HepG2 (cell line): ENCODE results near the gene ACTR3. TPM values are rescaled to one million over a fixed set of nuclear protein-coding genes. Genes with fewer than 3 reads are reported as not detected.

ENCODE experiments used
- ATAC-seq: fragments of 200-7000 bp; cut with Tn5 transposase; 3 replicates; pipeline ENCODE4 v1.9.1; 2020; ENCODE audit warnings: mild to moderate bottlenecking, moderate library complexity
- BruUV-seq: library from RNA; stranded (reverse); fragments of 400-500 nt; replicated peaks from 2 replicates; lab custom pipeline; 2021; lab: Mats Ljungman, UMichigan
- CTCF ChIA-PET: fragments of 300-600 bp; formaldehyde crosslinking; extraction: SDS; loops from one replicate; lab custom pipeline; 2021; ENCODE audit warnings: low total read pairs, inconsistent platforms, low intra/inter-chr PET ratio; lab: Yijun Ruan, JAX
- POLR2A ChIA-PET: fragments of 350-600 bp; sonication (Branson Sonifier 250); formaldehyde crosslinking; loops from one replicate; lab custom pipeline; 2020; ENCODE audit warnings: antibody characterized with exemption, inconsistent platforms; lab: Yijun Ruan, JAX
- DNase-seq: peaks from one replicate; pipeline ENCODE4 v3.0.0-alpha.2; 2015; ENCODE audit warnings: low spot score
- FAIRE-seq: peaks from 3 replicates; lab custom pipeline; 2011; peaks lifted over from hg19 to GRCh38; lab: Jason Lieb, UNC
- H2AFZ ChIP-seq: one replicate; pipeline ENCODE4 v1.6.1; 2011; ENCODE audit warnings: low read length, inconsistent platforms
- H3K27ac ChIP-seq: fragments of 300-600 bp; 3 replicates; pipeline ENCODE4 v1.8.0; 2011; ENCODE audit warnings: mixed run types, mild to moderate bottlenecking, mixed read lengths, low read length, inconsistent platforms; ENCODE audit not compliant: insufficient read depth; ENCODE audit errors: extremely low read length
- H3K27me3 ChIP-seq, 2 experiments: fragments of 200-600 bp in 1 of 2; 2 replicates in 1 of 2; 3 replicates in 1 of 2; pipeline versions ENCODE4 v1.6.0 to v1.8.0; 2011; ENCODE audit warnings: low read length in 2 of 2, mild to moderate bottlenecking in 2 of 2, moderate library complexity in 2 of 2, inconsistent platforms in 1 of 2; ENCODE audit not compliant: insufficient read depth in 2 of 2, control insufficient read depth in 1 of 2
- H3K36me3 ChIP-seq, 2 experiments: fragments of 200-600 bp in 1 of 2; replicated peaks in 1 of 2; 2 replicates in 1 of 2; 3 replicates in 1 of 2; pipeline versions ENCODE4 v1.5.1 to v1.8.0; 2011; ENCODE audit warnings: low read length in 2 of 2, inconsistent platforms in 1 of 2; ENCODE audit not compliant: insufficient read depth in 2 of 2, control insufficient read depth in 1 of 2
- H3K4me1 ChIP-seq: 2 replicates; pipeline ENCODE4 v1.5.1; 2012; ENCODE audit warnings: low read length, inconsistent platforms; ENCODE audit not compliant: insufficient read depth
- H3K4me2 ChIP-seq: 2 replicates; pipeline ENCODE4 v1.6.0; 2011; ENCODE audit warnings: low read depth, low read length, inconsistent platforms
- H3K4me3 ChIP-seq, 3 experiments: fragments of 200-600 bp in 1 of 3; sonication (generic), shearing (Covaris generic) in 1 of 3; replicated peaks in 1 of 3; 2 replicates each; pipeline ENCODE4 v1.5.1; 2011 to 2016; ENCODE audit warnings: low read length in 3 of 3, inconsistent platforms in 2 of 3, low read depth in 2 of 3, mild to moderate bottlenecking in 2 of 3, control low read depth in 1 of 3, mixed read lengths in 1 of 3; ENCODE audit not compliant: insufficient read depth in 1 of 3
- H3K79me2 ChIP-seq: one replicate; pipeline ENCODE4 v1.6.1; 2011; ENCODE audit warnings: low read length, inconsistent platforms; ENCODE audit not compliant: insufficient read depth
- H3K9ac ChIP-seq: 2 replicates; pipeline ENCODE4 v1.6.0; 2011; ENCODE audit warnings: mild to moderate bottlenecking, low read depth, low read length, inconsistent platforms; ENCODE audit not compliant: insufficient read depth
- H3K9me3 ChIP-seq: 2 replicates; pipeline ENCODE4 v1.5.1; 2012; ENCODE audit warnings: mild to moderate bottlenecking, low read length
- H4K20me1 ChIP-seq: 2 replicates; pipeline ENCODE4 v1.6.0; 2011; ENCODE audit warnings: inconsistent platforms, mild to moderate bottlenecking, low read length, moderate library complexity; ENCODE audit not compliant: insufficient read depth
- ARID2 ChIP-seq: sonication (generic); formaldehyde crosslinking; IDR thresholded peaks from 2 replicates; pipeline ENCODE4 v1.8.1; 2022; ENCODE audit warnings: mild to moderate bottlenecking, missing genetic modification reagents, borderline replicate concordance
- CCAR2 ChIP-seq: fragments of 200-400 bp; formaldehyde crosslinking; optimal IDR thresholded peaks from 2 replicates; pipeline ENCODE3; 2018; ENCODE audit warnings: low read depth, mild to moderate bottlenecking, low read length, moderate library complexity
- CTCF ChIP-seq: sonication (generic); formaldehyde crosslinking; IDR thresholded peaks from 2 replicates; pipeline ENCODE4 v1.5.0; 2020; ENCODE audit warnings: mild to moderate bottlenecking, missing genetic modification reagents, moderate library complexity
- HINFP ChIP-seq: sonication (generic); formaldehyde crosslinking; IDR thresholded peaks from 2 replicates; pipeline ENCODE4 v1.4.0; 2020; ENCODE audit warnings: low read depth, mild to moderate bottlenecking, missing genetic modification reagents
- ZNF232 ChIP-seq: sonication (generic); formaldehyde crosslinking; IDR thresholded peaks from 2 replicates; pipeline ENCODE4 v1.4.0; 2020; ENCODE audit warnings: missing genetic modification reagents, borderline replicate concordance
- ZNF775 ChIP-seq: sonication (generic); formaldehyde crosslinking; IDR thresholded peaks from 2 replicates; pipeline ENCODE4 v1.4.0; 2020; ENCODE audit warnings: missing genetic modification reagents, mild to moderate bottlenecking, moderate library complexity, borderline replicate concordance
- WGBS: methylation state at CpG from one replicate; pipeline ENCODE4 v1.1.6; 2017; ENCODE audit warnings: low lambda C conversion rate; 5-methylcytosine and 5-hydroxymethylcytosine counted together
- in situ Hi-C: cut with HindIII; loops from 2 replicates; pipeline ENCODE4 v1.10.0; 2017; ENCODE audit warnings: low pct_unique_long_range_greater_than_20kb; ENCODE audit not compliant: extremely low pct_ligation_motif_present
- intact Hi-C: fragments of 100-400 bp; cut with micrococcal nuclease; formaldehyde crosslinking; loops from one replicate; pipeline ENCODE4 v1.10.0; 2022; ENCODE audit not compliant: unreplicated experiment
- polyA plus RNA-seq, 8 experiments: library from polyadenylated mRNA; depleted of rRNA in 3 of 8; stranded (reverse) in 7 of 8; unstranded in 1 of 8; fragments of >200 nt; fragmentation: Illumina TruSeq in 4 of 8; extraction: Trizol in 4 of 8; gene quantifications; 2 replicates each; pipeline versions ENCODE4 v1.2.1 to v1.2.3, GENCODE V29; 2011 to 2016; ENCODE audit warnings: low read depth in 4 of 8, missing spikeins in 1 of 8, mixed read lengths in 1 of 8; ENCODE audit not compliant: insufficient read depth in 1 of 8
- total RNA-seq, 5 experiments: library from RNA; depleted of rRNA; stranded (reverse); fragments of >200 nt; fragmentation: Illumina TruSeq; extraction: Trizol; gene quantifications; 2 replicates each; pipeline ENCODE4 v1.2.3, GENCODE V29; 2016; ENCODE audit warnings: low read depth in 1 of 5

Gene ACTR3
- total and polyA plus RNA-seq, 2 of the 13 experiments (the other 11 are each of a cell fraction or from before 2014, with no cell fraction given): 123 to 225 TPM

GRCh38 chr2:113845261-113845660 lies 44.6 kb upstream of the ACTR3 start:
- TF ChIP-seq CTCF (CRISPR knock-in tag) (no peak), CCAR2 (no peak), HINFP (CRISPR knock-in tag) (no peak), ZNF232 (no peak), ZNF775 (no peak), ARID2 (no peak)
- DNase-seq (no peak), FAIRE-seq (no peak), ATAC-seq (no peak)
- Histone ChIP-seq H3K36me3 (no peaks in the 10 kb centered on the region), H4K20me1 (no peaks in the 10 kb centered on the region), H2AFZ (no peak overlapping the region), H3K4me2 (no peak overlapping the region), H3K79me2 (no peaks in the 10 kb centered on the region), H3K27ac (no peak overlapping the region), H3K27me3 (peaks cover 1 to 3% of the 10 kb centered on the region in 2 experiments; a peak in 1 of 5 replicates), H3K4me1 (peaks cover 6% of the 10 kb centered on the region; the same call in 1 of the 2 replicates), H3K4me3 (no peak overlapping the region), H3K9me3 (no peaks in the 10 kb centered on the region), H3K9ac (no peak overlapping the region)
- in situ Hi-C loops: no loop called here
- intact Hi-C loops: no loop called here
- BruUV-seq: no TSS peak
- CTCF ChIA-PET: no interaction called here
- WGBS: 3% methylated on average over 3 of the region's 3 CpGs
- POLR2A ChIA-PET: interaction anchor here (2.1 kb wide), 1 partner anchor 89 kb away, joined by 5 read pairs; the partner anchor contains the start of gene SLC35F5
